Bronchial epithelial cell (primary cell): ENCODE measurements around the gene TSGA10. TPM values are rescaled to one million over a fixed set of nuclear protein-coding genes. Genes with fewer than 3 reads are reported as not detected.

Experiments used
- DNase-seq: peaks from one replicate; pipeline ENCODE4 v3.0.0-alpha.2; 2010; ENCODE audit warnings: low read depth
- FAIRE-seq: peaks from 2 replicates; lab custom pipeline; 2011; peaks lifted over from hg19 to GRCh38; lab: Jason Lieb, UNC
- H3K27me3 ChIP-seq: 2 replicates; pipeline ENCODE4 v1.5.1; 2011; ENCODE audit warnings: low read length; ENCODE audit not compliant: control insufficient read depth, insufficient read depth
- H3K36me3 ChIP-seq: 2 replicates; pipeline ENCODE4 v1.5.1; 2011; ENCODE audit warnings: low read length; ENCODE audit not compliant: control insufficient read depth, insufficient read depth
- H3K4me3 ChIP-seq: 2 replicates; pipeline ENCODE4 v1.5.1; 2011; ENCODE audit warnings: mild to moderate bottlenecking, low read depth, low read length, control low read depth
- CTCF ChIP-seq: IDR thresholded peaks from 2 replicates; pipeline ENCODE4 v1.5.1; 2011; ENCODE audit warnings: mild to moderate bottlenecking, moderate library complexity, low read length, control low read depth, inconsistent platforms; ENCODE audit not compliant: insufficient read depth, severe bottlenecking
- total RNA-seq: library from RNA; depleted of rRNA; stranded (reverse); fragments of >200 nt; gene quantifications from 2 replicates; pipeline ENCODE4 v1.2.1, GENCODE V29; 2014

TSGA10 gene
- total RNA-seq, 1 donor from 2014 or later: 3.4 TPM

- Histone ChIP-seq H3K27me3 (no peaks in the 10 kb centered on the region), H3K36me3 (no peaks in the 10 kb centered on the region), H3K4me3 (no peak overlapping the region)
- peak; percentile 29 for DNase-seq
- no peak for TF ChIP-seq CTCF
- no peak for FAIRE-seq
Measured at GRCh38 chr2:99035920-99036319, 118.8 kb downstream of the TSGA10 start.

GRCh38 chr2:99032786-99033185 is 122.0 kb downstream of the TSGA10 start:
- Histone ChIP-seq H3K27me3 (no peaks in the 10 kb centered on the region), H3K4me3 (no peak overlapping the region), H3K36me3 (no peaks in the 10 kb centered on the region)
- DNase-seq: peak; percentile 76
- FAIRE-seq: peak; percentile 93
- TF ChIP-seq CTCF: no peak

- no peaks in the 10 kb centered on the region for H3K36me3 ChIP-seq
- H3K27me3 ChIP-seq: no peaks in the 10 kb centered on the region
- no peak for FAIRE-seq
- DNase-seq: no peak
- TF ChIP-seq CTCF: no peak
- no peak overlapping the region for H3K4me3 ChIP-seq
Measured at GRCh38 chr2:99032001-99032400, 122.7 kb downstream of the TSGA10 start.

GRCh38 chr2:99031481-99031880 is 123.3 kb downstream of the TSGA10 start:
- FAIRE-seq (no peak), DNase-seq (no peak)
- Histone ChIP-seq H3K4me3 (no peak overlapping the region), H3K36me3 (no peaks in the 10 kb centered on the region), H3K27me3 (no peaks in the 10 kb centered on the region)
- no peak for TF ChIP-seq CTCF

GRCh38 chr2:99028558-99028957 is 126.2 kb downstream of the TSGA10 start:
- Histone ChIP-seq H3K36me3 (no peaks in the 10 kb centered on the region), H3K27me3 (no peaks in the 10 kb centered on the region), H3K4me3 (no peak overlapping the region)
- FAIRE-seq: no peak
- TF ChIP-seq CTCF: no peak
- no peak for DNase-seq

GRCh38 chr2:99027856-99028255 is 126.9 kb downstream of the TSGA10 start:
- Histone ChIP-seq H3K4me3 (no peak overlapping the region), H3K27me3 (no peaks in the 10 kb centered on the region), H3K36me3 (no peaks in the 10 kb centered on the region)
- FAIRE-seq (no peak), DNase-seq (no peak)
- TF ChIP-seq CTCF: no peak
